Brain microvascular endothelial cell (primary cell): ENCODE results near the gene CATSPERE.

Experiments
- DNase-seq: peaks from one replicate; pipeline ENCODE4 v3.0.0-alpha.2; 2020
- H3K27ac ChIP-seq: fragments of 250-450 bp; sonication (Bioruptor Pico); 2 replicates; pipeline ENCODE4 v1.5.1; 2020; ENCODE audit warnings: mild to moderate bottlenecking, moderate library complexity
- H3K27me3 ChIP-seq: fragments of 250-450 bp; sonication (Bioruptor Pico); replicated peaks from 2 replicates; pipeline ENCODE4 v1.5.1; 2020; ENCODE audit warnings: mild to moderate bottlenecking
- H3K36me3 ChIP-seq: fragments of 250-450 bp; sonication (Bioruptor Pico); replicated peaks from 2 replicates; pipeline ENCODE4 v1.5.1; 2020; ENCODE audit warnings: mild to moderate bottlenecking
- H3K4me3 ChIP-seq: 2 replicates; pipeline ENCODE4 v1.5.1; 2011; ENCODE audit warnings: low read depth, mild to moderate bottlenecking, control low read depth, low read length, moderate library complexity
- CTCF ChIP-seq: IDR thresholded peaks from 2 replicates; pipeline ENCODE4 v1.5.1; 2011; ENCODE audit warnings: low read depth, mild to moderate bottlenecking, moderate library complexity, low read length, control low read depth, inconsistent platforms; ENCODE audit errors: missing control alignments
- in situ Hi-C: cut with HindIII; loops from 2 replicates; pipeline ENCODE4 v1.10.0; 2017; ENCODE audit warnings: low sequenced_read_pairs, low pct_ligation_motif_present

Gene CATSPERE

DNA sequence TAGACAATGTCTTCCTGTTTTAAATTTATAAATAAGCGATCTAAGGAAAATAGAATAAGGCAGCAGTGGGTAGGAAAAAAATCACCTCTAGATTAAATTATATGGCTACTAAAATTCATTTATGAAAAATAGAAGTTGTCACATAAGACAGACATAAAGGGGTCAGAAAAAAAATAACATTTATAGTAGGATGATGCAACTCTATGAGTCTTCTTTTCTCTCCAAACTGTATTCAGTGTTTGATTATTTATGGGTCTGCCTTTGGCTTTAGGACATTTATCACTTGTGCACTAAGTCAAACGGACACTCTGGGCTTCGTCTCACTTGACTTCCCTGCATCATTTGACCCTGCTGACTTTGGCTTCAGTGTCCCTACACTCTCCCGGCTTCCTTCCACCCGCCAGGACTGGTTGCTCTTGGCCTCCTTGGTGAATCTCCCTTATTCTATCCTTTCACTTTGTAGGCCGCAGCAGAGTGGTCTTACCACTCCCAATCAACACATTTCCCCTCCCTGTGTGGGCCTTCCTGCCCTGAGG, 144.8 kb downstream of the CATSPERE start:
- H3K27ac ChIP-seq, result no peak overlapping the region
- DNase-seq, result no peak
- H3K36me3 ChIP-seq, result no peaks in the 10 kb centered on the region
- no peak overlapping the region for H3K4me3 ChIP-seq
- in situ Hi-C loops, result no loop called here
- TF ChIP-seq CTCF, result no peak
- H3K27me3 ChIP-seq, result no peaks in the 10 kb centered on the region

GRCh38 chr1:244614113-244614836, 153.2 kb downstream of the CATSPERE start:
- no peaks in the 10 kb centered on the region for H3K27me3 ChIP-seq
- no peak for TF ChIP-seq CTCF
- DNase-seq, result no peak
- H3K36me3 ChIP-seq, result no peaks in the 10 kb centered on the region
- no peak overlapping the region for H3K27ac ChIP-seq
- in situ Hi-C loops, result no loop called here
- no peak overlapping the region for H3K4me3 ChIP-seq

DNA sequence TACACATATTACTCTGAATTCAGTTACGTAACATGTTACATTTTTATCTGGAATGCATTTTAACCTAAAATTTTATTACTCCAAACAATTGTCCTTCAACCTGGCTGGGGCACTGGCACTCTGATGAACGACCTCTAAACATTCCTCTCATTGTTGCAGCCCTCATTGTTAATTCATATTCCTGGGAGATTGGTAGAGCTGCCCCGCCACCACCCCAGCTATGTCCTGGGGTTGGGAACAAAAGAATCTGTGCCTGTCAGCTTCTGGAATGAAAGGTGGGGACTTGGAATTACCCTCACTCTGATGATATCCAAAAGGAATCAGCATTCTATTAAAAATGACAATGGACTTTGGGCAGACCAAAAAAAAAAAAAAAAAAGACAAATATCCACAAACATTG, 153.8 kb downstream of the CATSPERE start:
- in situ Hi-C loops, result no loop called here
- no peaks in the 10 kb centered on the region for H3K36me3 ChIP-seq
- H3K27me3 ChIP-seq, result no peaks in the 10 kb centered on the region
- no peak for TF ChIP-seq CTCF
- no peak for DNase-seq
- no peak overlapping the region for H3K27ac ChIP-seq
- H3K4me3 ChIP-seq, result no peak overlapping the region

- Histone ChIP-seq H3K27ac (no peak overlapping the region), H3K4me3 (no peak overlapping the region), H3K27me3 (no peaks in the 10 kb centered on the region), H3K36me3 (no peaks in the 10 kb centered on the region)
- in situ Hi-C loops, result no loop called here
- no peak for DNase-seq
- no peak for TF ChIP-seq CTCF
Observed at GRCh38 chr1:244615301-244615700, 154.2 kb downstream of the CATSPERE start.

DNA sequence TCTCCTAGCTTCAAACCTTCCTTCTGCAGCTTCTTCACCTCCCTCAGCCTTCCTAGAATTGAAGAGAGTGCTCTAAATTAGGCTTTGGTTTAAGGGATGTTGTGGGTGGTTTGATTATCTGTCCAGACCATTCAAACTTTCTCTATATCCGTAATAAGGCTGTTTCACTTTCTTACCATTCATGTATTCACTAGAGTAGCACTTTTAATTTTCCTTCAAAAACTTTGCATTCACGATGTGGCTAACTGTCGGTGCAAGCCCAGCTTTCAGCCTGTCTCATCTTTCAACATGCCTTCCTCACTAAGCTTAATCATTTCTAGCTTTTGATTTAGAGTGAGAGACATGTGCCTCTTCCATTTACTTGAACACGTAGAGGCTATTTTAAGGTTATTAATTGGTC, 165.6 kb downstream of the CATSPERE start:
- no peak overlapping the region for H3K27ac ChIP-seq
- H3K27me3 ChIP-seq, result no peaks in the 10 kb centered on the region
- no peaks in the 10 kb centered on the region for H3K36me3 ChIP-seq
- DNase-seq, result no peak
- no peak overlapping the region for H3K4me3 ChIP-seq
- in situ Hi-C loops, result no loop called here
- TF ChIP-seq CTCF, result no peak

- DNase-seq, result no peak
- no peak overlapping the region for H3K27ac ChIP-seq
- in situ Hi-C loops, result no loop called here
- no peaks in the 10 kb centered on the region for H3K27me3 ChIP-seq
- TF ChIP-seq CTCF, result no peak
- H3K36me3 ChIP-seq, result no peaks in the 10 kb centered on the region
- H3K4me3 ChIP-seq, result no peak overlapping the region
Observed at GRCh38 chr1:244628789-244629188, 167.7 kb downstream of the CATSPERE start.
